CD8-positive, alpha-beta memory T cell (primary cell): Measurements from ENCODE around the gene MYO1D. TPM values are rescaled to one million over a fixed set of nuclear protein-coding genes. Genes with fewer than 3 reads are reported as not detected.
"Not testable (repeated sequence)": the region's sequence is repeated elsewhere in the genome, so short reads cannot be mapped to it uniquely, and the experiment has no call there.

ENCODE experiments used
- CTCF ChIA-PET: fragments of 350-600 bp; sonication (Branson Sonifier 250); formaldehyde crosslinking; loops from one replicate; lab custom pipeline; 2021; ENCODE audit warnings: antibody characterized with exemption; lab: Charles Lee
- POLR2A ChIA-PET: fragments of 350-600 bp; sonication (Branson Sonifier 250); formaldehyde crosslinking; loops from one replicate; lab custom pipeline; 2021; ENCODE audit warnings: antibody characterized with exemption; lab: Charles Lee
- DNase-seq, 5 donors: peaks; one replicate each; pipeline versions ENCODE4 v3.0.0 to v3.0.0-alpha.2; 2020 to 2022; ENCODE audit warnings: mixed read lengths in 1 of 5
- H3K27ac ChIP-seq: one replicate; pipeline ENCODE4 v1.7.0; 2013; ENCODE audit warnings: low read depth, mild to moderate bottlenecking, low read length, moderate library complexity
- H3K27me3 ChIP-seq: 2 replicates; pipeline ENCODE4 v1.7.0; 2013; ENCODE audit warnings: low read length, mild to moderate bottlenecking; ENCODE audit not compliant: insufficient read depth, poor library complexity, severe bottlenecking
- H3K36me3 ChIP-seq: 2 replicates; pipeline ENCODE4 v1.7.0; 2013; ENCODE audit warnings: mild to moderate bottlenecking, low read length, moderate library complexity; ENCODE audit not compliant: insufficient read depth
- H3K4me1 ChIP-seq: 2 replicates; pipeline ENCODE4 v1.7.0; 2013; ENCODE audit warnings: mild to moderate bottlenecking, low read length, moderate library complexity; ENCODE audit not compliant: insufficient read depth
- H3K4me3 ChIP-seq: 2 replicates; pipeline ENCODE4 v1.7.0; 2013; ENCODE audit warnings: mild to moderate bottlenecking, low read length
- H3K9me3 ChIP-seq: 2 replicates; pipeline ENCODE4 v1.7.0; 2013; ENCODE audit warnings: mild to moderate bottlenecking, low read length
- H3K27ac Mint-ChIP-seq, 8 donors: one replicate each; pipeline ENCODE4 v1.8.0; 2020 to 2021; ENCODE audit warnings: mixed read lengths in 8 of 8, mild to moderate bottlenecking in 6 of 8, inconsistent platforms in 3 of 8, moderate library complexity in 3 of 8
- H3K27me3 Mint-ChIP-seq, 2 donors: one replicate each; pipeline ENCODE4 v1.8.0; 2020 to 2021; ENCODE audit warnings: mixed read lengths in 2 of 2, mild to moderate bottlenecking in 1 of 2, moderate library complexity in 1 of 2
- H3K36me3 Mint-ChIP-seq, 3 donors: one replicate each; pipeline ENCODE4 v1.8.0; 2020 to 2021; ENCODE audit warnings: mixed read lengths in 3 of 3, inconsistent platforms in 1 of 3, mild to moderate bottlenecking in 1 of 3
- H3K4me1 Mint-ChIP-seq, 3 donors: one replicate each; pipeline ENCODE4 v1.8.0; 2020 to 2021; ENCODE audit warnings: mixed read lengths in 3 of 3, inconsistent platforms in 1 of 3, mild to moderate bottlenecking in 1 of 3
- H3K4me3 Mint-ChIP-seq, 7 donors: one replicate each; pipeline ENCODE4 v1.8.0; 2020 to 2021; ENCODE audit warnings: mixed read lengths in 7 of 7, mild to moderate bottlenecking in 6 of 7, moderate library complexity in 4 of 7, inconsistent platforms in 2 of 7
- H3K9me3 Mint-ChIP-seq, 5 donors: one replicate each; pipeline ENCODE4 v1.8.0; 2020 to 2022; ENCODE audit warnings: mixed read lengths in 5 of 5, mild to moderate bottlenecking in 3 of 5, moderate library complexity in 2 of 5, inconsistent platforms in 1 of 5
- polyA plus RNA-seq: library from polyadenylated mRNA; unstranded; fragments of 300-500 nt; fragmentation: Illumina TruSeq; gene quantifications from one replicate; pipeline ENCODE4 v1.2.3, GENCODE V29; 2021
- total RNA-seq, 2 experiments: library from RNA; stranded (reverse); gene quantifications; one replicate each; pipeline ENCODE4 v1.2.3, GENCODE V29; 2021

Gene MYO1D
- total and polyA plus RNA-seq, 3 experiments from 2014 or later, result 9.0 to 15.8 (median 11.5) TPM

- H3K9me3 ChIP-seq, result no peaks in the 10 kb centered on the region
- Mint-ChIP-seq H3K36me3 (peaks cover 6 to 89% (median 30%) of the 10 kb centered on the region in 3 donors), H3K4me1 (peaks cover 40 to 68% (median 57%) of the 10 kb centered on the region in 3 donors), H3K27ac (peak overlapping the region in 5 of 8 donors; percentile 6 to 37 (median 17)), H3K4me3 (no peak overlapping the region), H3K27me3 (no peaks in the 10 kb centered on the region), H3K9me3 (no peaks in the 10 kb centered on the region)
- no peaks in the 10 kb centered on the region for H3K27me3 ChIP-seq
- peaks cover 5% of the 10 kb centered on the region for H3K4me1 ChIP-seq
- no peak overlapping the region for H3K4me3 ChIP-seq
- POLR2A ChIA-PET, result no interaction called here
- peaks cover 36% of the 10 kb centered on the region for H3K36me3 ChIP-seq
- no peak for DNase-seq
- no peak overlapping the region for H3K27ac ChIP-seq
- CTCF ChIA-PET, result interaction anchor here (1.4 to 2.6 kb wide), 3 partner anchors 9 to 30 kb away, joined by 3 to 14 read pairs (median 6); partner anchors contain the start of gene PSMD11
Measured at GRCh38 chr17:32453370-32453769, 423.6 kb downstream of the MYO1D start.

GRCh38 chr17:32452281-32452680 lies 424.6 kb downstream of the MYO1D start:
- Histone ChIP-seq H3K27ac (no peak overlapping the region), H3K4me1 (peaks cover 1% of the 10 kb centered on the region), H3K9me3 (no peaks in the 10 kb centered on the region), H3K27me3 (no peaks in the 10 kb centered on the region), H3K4me3 (no peak overlapping the region), H3K36me3 (peaks cover 32% of the 10 kb centered on the region)
- no peak overlapping the region for H3K27ac Mint-ChIP-seq
- peaks cover 34 to 60% (median 50%) of the 10 kb centered on the region in 3 donors for H3K4me1 Mint-ChIP-seq
- POLR2A ChIA-PET, result no interaction called here
- CTCF ChIA-PET, result no interaction called here
- peaks cover 6 to 86% (median 26%) of the 10 kb centered on the region in 3 donors for H3K36me3 Mint-ChIP-seq
- H3K27me3 Mint-ChIP-seq, result no peaks in the 10 kb centered on the region
- DNase-seq, result no peak
- H3K4me3 Mint-ChIP-seq, result no peak overlapping the region
- no peaks in the 10 kb centered on the region for H3K9me3 Mint-ChIP-seq

GRCh38 chr17:32451879-32452278 lies 425.0 kb downstream of the MYO1D start:
- H3K4me3 ChIP-seq, result no peak overlapping the region
- Mint-ChIP-seq H3K4me1 (peaks cover 37 to 63% (median 52%) of the 10 kb centered on the region in 3 donors), H3K36me3 (peaks cover 6 to 86% (median 25%) of the 10 kb centered on the region in 3 donors), H3K27ac (no peak overlapping the region), H3K4me3 (no peak overlapping the region), H3K9me3 (no peaks in the 10 kb centered on the region), H3K27me3 (no peaks in the 10 kb centered on the region)
- H3K27ac ChIP-seq, result no peak overlapping the region
- POLR2A ChIA-PET, result no interaction called here
- no peaks in the 10 kb centered on the region for H3K27me3 ChIP-seq
- H3K4me1 ChIP-seq, result peaks cover 5% of the 10 kb centered on the region
- CTCF ChIA-PET, result no interaction called here
- H3K36me3 ChIP-seq, result peaks cover 32% of the 10 kb centered on the region
- no peaks in the 10 kb centered on the region for H3K9me3 ChIP-seq
- DNase-seq, result no peak

DNA sequence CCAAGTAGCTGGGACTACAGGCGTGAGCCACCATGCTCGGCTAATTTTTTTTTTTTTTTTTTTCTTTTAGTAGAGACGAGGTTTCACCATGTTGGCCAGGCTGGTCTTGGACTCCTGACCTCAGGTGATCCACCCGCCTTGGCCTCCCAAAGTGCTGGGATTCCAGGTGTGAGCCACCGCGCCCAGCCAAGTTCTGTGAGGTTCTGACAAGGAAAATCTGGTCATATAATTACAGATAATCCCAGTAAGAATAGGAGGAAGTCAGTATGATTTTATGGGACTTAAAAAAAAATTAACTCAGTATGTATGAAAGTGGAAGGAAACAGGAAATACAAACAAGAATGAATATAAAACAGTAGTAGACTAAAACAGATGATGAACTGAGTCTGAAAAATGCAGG lies 426.5 kb downstream of the MYO1D start:
- H3K27ac ChIP-seq, H3K27me3 ChIP-seq, H3K4me3 Mint-ChIP-seq, POLR2A ChIA-PET, CTCF ChIA-PET, H3K9me3 ChIP-seq, DNase-seq, H3K9me3 Mint-ChIP-seq, H3K27me3 Mint-ChIP-seq, H3K4me3 ChIP-seq: not testable (repeated sequence)
- H3K27ac Mint-ChIP-seq, result peak overlapping the region in 1 of 8 donors; percentile 30
- H3K36me3 ChIP-seq, result peaks cover 32% of the 10 kb centered on the region
- H3K4me1 ChIP-seq, result peaks cover 19% of the 10 kb centered on the region
- H3K36me3 Mint-ChIP-seq, result peaks cover 6 to 82% (median 24%) of the 10 kb centered on the region in 3 donors
- peaks cover 52 to 73% (median 65%) of the 10 kb centered on the region in 3 donors for H3K4me1 Mint-ChIP-seq

- no peak for DNase-seq
- Histone ChIP-seq H3K27ac (no peak overlapping the region), H3K9me3 (no peaks in the 10 kb centered on the region), H3K4me1 (peaks cover 23% of the 10 kb centered on the region), H3K36me3 (peaks cover 28% of the 10 kb centered on the region), H3K4me3 (no peak overlapping the region), H3K27me3 (no peaks in the 10 kb centered on the region)
- ChIA-PET POLR2A (no interaction called here), CTCF (interaction anchor here (1.5 to 2.4 kb wide), 2 partner anchors 12 to 33 kb away, joined by 4 to 17 read pairs; no protein-coding TSS in a partner anchor)
- H3K9me3 Mint-ChIP-seq, result no peaks in the 10 kb centered on the region
- peaks cover 2 to 81% (median 21%) of the 10 kb centered on the region in 3 donors for H3K36me3 Mint-ChIP-seq
- peaks cover 56 to 77% (median 69%) of the 10 kb centered on the region in 3 donors for H3K4me1 Mint-ChIP-seq
- H3K4me3 Mint-ChIP-seq, result no peak overlapping the region
- H3K27ac Mint-ChIP-seq, result peak overlapping the region in 2 of 8 donors; percentile 12 to 58
- no peaks in the 10 kb centered on the region for H3K27me3 Mint-ChIP-seq
Measured at GRCh38 chr17:32449963-32450362, 427.0 kb downstream of the MYO1D start.

- no peaks in the 10 kb centered on the region for H3K27me3 ChIP-seq
- no peak for DNase-seq
- H3K27ac Mint-ChIP-seq, result peak overlapping the region in 2 of 8 donors; percentile 3 to 17
- H3K4me3 ChIP-seq, result no peak overlapping the region
- CTCF ChIA-PET, result interaction anchor here (1.5 to 4.4 kb wide), 2 partner anchors 9 to 15 kb away, joined by 3 to 40 read pairs; no protein-coding TSS in a partner anchor
- no peaks in the 10 kb centered on the region for H3K9me3 Mint-ChIP-seq
- H3K27me3 Mint-ChIP-seq, result peaks cover 0 to 2% of the 10 kb centered on the region in 2 donors
- H3K36me3 Mint-ChIP-seq, result peaks cover 0 to 53% (median 11%) of the 10 kb centered on the region in 3 donors
- peak overlapping the region in 2 of 7 donors; percentile 38 to 81 for H3K4me3 Mint-ChIP-seq
- POLR2A ChIA-PET, result no interaction called here
- peaks cover 45 to 56% (median 53%) of the 10 kb centered on the region in 3 donors for H3K4me1 Mint-ChIP-seq
- no peak overlapping the region for H3K27ac ChIP-seq
- H3K36me3 ChIP-seq, result peaks cover 9% of the 10 kb centered on the region
- no peaks in the 10 kb centered on the region for H3K9me3 ChIP-seq
- H3K4me1 ChIP-seq, result peaks cover 27% of the 10 kb centered on the region
Measured at GRCh38 chr17:32446949-32447348, 430.0 kb downstream of the MYO1D start.

DNA sequence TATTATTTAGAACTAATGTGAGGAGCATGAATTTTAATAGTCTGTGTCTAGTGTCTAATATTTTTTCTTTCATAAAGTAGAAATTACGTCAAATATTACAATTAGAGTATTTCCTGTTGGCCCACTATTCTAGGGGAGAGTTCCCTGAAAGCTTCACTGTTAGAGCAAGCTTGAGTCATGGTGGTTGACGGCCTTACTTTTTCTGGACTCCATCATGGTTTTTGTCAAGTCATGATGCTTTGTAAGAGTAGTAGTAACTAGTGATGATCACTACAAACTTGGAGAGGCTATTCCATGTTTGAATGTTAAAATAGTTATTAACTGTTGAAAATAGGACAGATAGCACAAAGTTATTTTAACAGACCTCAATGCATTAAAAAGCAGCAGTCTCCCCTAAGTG lies 431.0 kb downstream of the MYO1D start:
- ChIA-PET CTCF (interaction anchor here (1.5 to 4.4 kb wide), 2 partner anchors 10 to 16 kb away, joined by 3 to 40 read pairs; no protein-coding TSS in a partner anchor), POLR2A (no interaction called here)
- DNase-seq, result no peak
- H3K27me3 Mint-ChIP-seq, result peaks cover 0 to 2% of the 10 kb centered on the region in 2 donors
- H3K36me3 Mint-ChIP-seq, result peaks cover 0 to 44% (median 11%) of the 10 kb centered on the region in 3 donors
- H3K9me3 ChIP-seq, result no peaks in the 10 kb centered on the region
- peak overlapping the region; percentile 78 to 92 (median 89) for H3K4me3 Mint-ChIP-seq
- peaks cover 27% of the 10 kb centered on the region for H3K4me1 ChIP-seq
- H3K27me3 ChIP-seq, result no peaks in the 10 kb centered on the region
- no peak overlapping the region for H3K27ac ChIP-seq
- H3K27ac Mint-ChIP-seq, result peak overlapping the region in 6 of 8 donors; percentile 17 to 95 (median 87)
- H3K9me3 Mint-ChIP-seq, result no peaks in the 10 kb centered on the region
- peaks cover 2% of the 10 kb centered on the region for H3K36me3 ChIP-seq
- H3K4me1 Mint-ChIP-seq, result peaks cover 40 to 51% (median 47%) of the 10 kb centered on the region in 3 donors
- H3K4me3 ChIP-seq, result no peak overlapping the region

DNA sequence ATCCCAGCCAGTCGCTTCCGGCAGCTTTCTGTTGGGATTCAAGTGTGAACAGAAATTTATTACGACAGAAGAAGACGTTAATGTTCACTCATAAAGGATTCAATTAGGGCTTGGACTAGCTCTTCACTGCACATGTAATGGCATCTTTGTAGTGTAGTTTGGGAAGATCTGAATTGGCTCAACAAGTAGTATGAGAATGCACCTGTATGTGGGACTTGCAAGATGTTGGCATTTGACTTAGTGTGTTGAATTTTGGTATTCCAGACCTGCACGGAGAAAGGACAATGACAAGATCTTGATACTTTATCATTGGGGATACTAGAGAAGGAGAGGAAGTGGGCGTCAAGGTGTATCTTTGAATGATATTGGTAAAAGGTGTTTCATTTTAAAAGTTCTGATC lies 431.4 kb downstream of the MYO1D start:
- H3K9me3 Mint-ChIP-seq, result no peaks in the 10 kb centered on the region
- peaks cover 0 to 40% (median 10%) of the 10 kb centered on the region in 3 donors for H3K36me3 Mint-ChIP-seq
- peaks cover 0 to 2% of the 10 kb centered on the region in 2 donors for H3K27me3 Mint-ChIP-seq
- peak overlapping the region; percentile 4 to 95 (median 84) for H3K27ac Mint-ChIP-seq
- peak overlapping the region; percentile 78 to 92 (median 89) for H3K4me3 Mint-ChIP-seq
- peaks cover 39 to 47% (median 45%) of the 10 kb centered on the region in 3 donors for H3K4me1 Mint-ChIP-seq
- Histone ChIP-seq H3K4me3 (peak overlapping the region; percentile 85), H3K27me3 (no peaks in the 10 kb centered on the region), H3K27ac (peak overlapping the region; percentile 76), H3K4me1 (peaks cover 27% of the 10 kb centered on the region), H3K36me3 (no peaks in the 10 kb centered on the region), H3K9me3 (no peaks in the 10 kb centered on the region)
- ChIA-PET CTCF (interaction anchor here (1.2 to 4.4 kb wide), 5 partner anchors 12 to 81 kb away, joined by 3 to 40 read pairs (median 5); no protein-coding TSS in a partner anchor), POLR2A (no interaction called here)
- no peak for DNase-seq
